Liver (tissue), 3 donors: ENCODE results near the gene CSRP1.

Experiments used
- CTCF ChIP-seq: fragments of 150-350 bp; IDR thresholded peaks from 2 replicates; pipeline ENCODE4 v1.5.1; 2017; ENCODE audit warnings: improper control_type of control experiment, low read depth, low read length; ENCODE audit not compliant: missing input control
- EGR1 ChIP-seq, 2 donors: IDR thresholded peaks; 2 replicates each; pipeline ENCODE4 v1.6.1; 2016 to 2018; ENCODE audit warnings: antibody characterized with exemption in 2 of 2, low read depth in 2 of 2
- GABPA ChIP-seq, 2 donors: IDR thresholded peaks in 1 of 2; conservative IDR thresholded peaks in 1 of 2; 2 replicates each; pipeline ENCODE4 v1.6.1; 2016; ENCODE audit warnings: antibody characterized with exemption in 2 of 2, mild to moderate bottlenecking in 1 of 2, moderate library complexity in 1 of 2
- HNF4A ChIP-seq, 2 donors: conservative IDR thresholded peaks; 2 replicates each; pipeline ENCODE4 v1.6.1; 2016; ENCODE audit warnings: antibody characterized with exemption in 2 of 2, mild to moderate bottlenecking in 2 of 2
- SP1 ChIP-seq: IDR thresholded peaks from 2 replicates; pipeline ENCODE4 v1.6.1; 2018; ENCODE audit warnings: antibody characterized with exemption, mild to moderate bottlenecking
- TAF1 ChIP-seq: conservative IDR thresholded peaks from 2 replicates; pipeline ENCODE4 v1.6.1; 2016; ENCODE audit warnings: antibody characterized with exemption, mild to moderate bottlenecking
- YY1 ChIP-seq: IDR thresholded peaks from 2 replicates; pipeline ENCODE4 v1.6.1; 2016; ENCODE audit warnings: antibody characterized with exemption, mild to moderate bottlenecking
- ZBTB33 ChIP-seq: IDR thresholded peaks from 2 replicates; pipeline ENCODE4 v1.6.1; 2016; ENCODE audit warnings: antibody characterized with exemption
- donor health status: healthy.
- donor health status: healthy.

DNA sequence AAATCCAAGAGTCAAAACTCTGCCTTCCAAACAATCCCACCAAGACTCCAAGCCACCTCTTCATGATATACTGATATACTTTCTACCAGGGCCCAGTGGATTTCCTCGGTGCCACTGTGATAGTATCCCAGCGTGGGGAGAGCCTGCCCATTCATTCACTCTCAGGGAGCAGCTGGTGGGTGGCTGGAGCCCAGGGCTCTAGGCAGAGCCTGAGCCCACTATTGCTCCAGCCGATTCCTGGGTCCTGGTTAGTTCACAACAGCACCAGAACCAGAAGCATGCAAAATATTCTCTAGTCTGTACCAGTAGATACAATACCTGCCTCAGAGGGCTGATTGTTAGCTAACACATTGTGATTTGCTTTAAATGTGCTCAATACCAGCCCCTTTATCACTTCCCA, 831 bp downstream of the CSRP1 start:
- TF ChIP-seq TAF1 (no peak), ZBTB33 (no peak), CTCF (no peak), GABPA (IDR thresholded peaks at IDR 0.05 in 1 of 2, conservative IDR thresholded peaks at IDR 0.05 in 1 of 2) (no peak), EGR1 (IDR thresholded peaks at IDR 0.05; ENCODE audit: low read depth in 2 of 2) (no peak), HNF4A (conservative IDR thresholded peaks at IDR 0.05) (no peak), YY1 (no peak), SP1 (no peak)
